ENCODE data around the gene HES5.

Gene HES5

GRCh38 chr1:2508751-2509150, 21.3 kb downstream of the HES5 start:
- TF ChIP-seq CTCF (IDR thresholded peaks at IDR 0.05; ENCODE audit: low read depth, low read length): no peak
- H3K4me3 ChIP-seq (ENCODE audit: low read depth, low read length): no peak overlapping the region

- H3K4me3 ChIP-seq (ENCODE audit: low read depth, low read length): no peak overlapping the region
- no peak for TF ChIP-seq CTCF (IDR thresholded peaks at IDR 0.05; ENCODE audit: low read depth, low read length)
Observed at GRCh38 chr1:2508180-2508579, 21.9 kb downstream of the HES5 start.

DNA sequence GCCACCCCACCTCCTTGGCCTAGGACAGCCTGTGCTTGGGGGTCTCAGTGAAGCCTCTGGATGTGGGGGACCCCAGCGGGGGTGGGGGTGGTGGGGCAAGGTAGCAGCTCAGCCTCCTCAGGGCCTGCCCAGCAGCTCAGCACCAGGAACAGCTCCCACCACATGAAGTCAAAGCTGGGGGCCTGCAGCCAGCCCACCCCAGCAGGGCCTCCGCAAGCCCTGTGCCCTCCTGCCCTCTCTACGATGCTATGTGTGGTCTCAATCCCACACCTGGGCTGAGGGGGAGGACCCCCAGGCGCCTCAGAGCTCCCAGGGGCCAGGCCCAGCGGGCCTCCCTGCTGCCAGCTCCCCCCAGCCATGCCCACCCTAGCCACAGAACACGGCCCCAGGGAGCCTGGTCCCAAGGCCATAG, 22.3 kb downstream of the HES5 start:
- no peak for TF ChIP-seq CTCF (IDR thresholded peaks at IDR 0.05; ENCODE audit: low read depth, low read length)
- no peak overlapping the region for H3K4me3 ChIP-seq (ENCODE audit: low read depth, low read length)

DNA sequence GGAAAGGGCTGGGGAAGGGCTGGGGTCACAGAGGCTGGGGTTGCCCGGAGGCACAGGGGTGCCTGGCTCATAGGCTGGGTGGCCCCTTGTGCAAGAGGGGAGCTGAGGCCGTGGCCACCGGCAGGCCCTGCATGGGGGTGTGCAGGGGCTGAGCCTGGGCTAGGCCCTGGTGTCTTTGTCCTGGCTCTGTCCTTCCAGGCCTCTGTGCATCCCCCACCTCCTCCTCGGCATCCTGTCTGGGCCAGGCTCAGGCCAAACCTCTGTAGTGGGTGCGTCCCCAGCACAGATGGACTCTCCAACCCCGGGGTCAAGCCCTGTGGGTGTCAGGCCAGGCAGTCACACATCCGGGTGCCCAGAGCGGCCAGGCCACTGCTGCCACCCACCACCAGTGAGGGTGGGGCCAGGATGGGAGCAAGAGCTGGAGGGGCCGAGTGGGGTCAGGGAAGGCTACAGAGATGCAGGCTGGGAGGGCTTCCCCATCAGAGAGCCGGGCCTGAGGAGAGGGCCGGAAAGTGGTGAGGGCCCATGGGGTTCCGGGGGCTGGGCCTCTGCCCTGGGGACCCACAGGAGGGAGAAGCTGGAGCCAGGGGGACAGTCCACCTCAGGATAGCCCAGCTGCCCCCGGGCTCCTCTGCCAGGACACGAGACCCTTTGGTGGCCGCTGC, 23.0 kb downstream of the HES5 start:
- TF ChIP-seq CTCF (IDR thresholded peaks at IDR 0.05; ENCODE audit: low read depth, low read length): no peak
- H3K4me3 ChIP-seq (ENCODE audit: low read depth, low read length): no peak overlapping the region

DNA sequence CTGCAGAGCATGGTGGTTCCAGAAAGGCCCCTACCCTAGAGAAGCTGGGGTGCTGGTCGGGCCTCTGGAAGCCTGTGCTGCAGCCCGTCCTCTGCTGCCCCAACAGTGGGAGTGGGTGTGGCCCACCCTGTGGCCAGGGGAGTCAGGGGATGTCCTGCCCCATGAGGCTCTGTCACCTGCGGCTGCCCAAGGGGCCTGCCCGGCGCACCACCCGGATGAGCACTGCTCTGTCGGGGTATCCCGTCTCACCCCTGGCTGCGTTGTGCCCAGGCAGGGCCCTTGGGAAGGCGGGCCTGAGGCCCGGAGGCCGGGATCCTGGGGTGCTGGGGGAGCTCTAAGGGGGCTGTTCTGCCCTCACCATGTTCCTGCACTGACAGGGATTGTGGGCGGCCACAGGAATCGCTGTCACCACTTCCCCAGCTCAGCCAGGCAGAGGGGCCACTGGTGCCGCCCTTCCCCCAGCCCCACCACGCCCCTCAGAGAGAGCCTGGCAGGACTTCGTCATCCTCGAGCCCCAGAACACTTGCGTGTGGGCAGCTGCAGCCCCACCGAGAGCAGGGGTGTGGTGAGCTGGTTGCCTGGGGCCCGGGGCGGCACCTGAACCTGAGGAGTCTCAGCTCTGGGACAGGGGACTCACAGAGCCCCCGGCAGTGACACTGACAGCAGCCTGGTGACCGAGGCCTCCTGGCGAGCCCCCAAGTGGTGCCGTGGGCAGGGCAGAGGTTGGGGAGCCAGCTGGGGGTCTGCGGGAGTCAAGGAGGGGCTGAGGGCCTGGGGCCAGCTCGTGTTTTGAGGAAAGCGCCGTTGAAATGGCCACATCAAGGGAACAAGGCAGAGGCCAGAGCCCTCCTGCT, 23.8 kb downstream of the HES5 start:
- H3K4me3 ChIP-seq (ENCODE audit: low read depth, low read length): no peak overlapping the region
- no peak for TF ChIP-seq CTCF (IDR thresholded peaks at IDR 0.05; ENCODE audit: low read depth, low read length)

DNA sequence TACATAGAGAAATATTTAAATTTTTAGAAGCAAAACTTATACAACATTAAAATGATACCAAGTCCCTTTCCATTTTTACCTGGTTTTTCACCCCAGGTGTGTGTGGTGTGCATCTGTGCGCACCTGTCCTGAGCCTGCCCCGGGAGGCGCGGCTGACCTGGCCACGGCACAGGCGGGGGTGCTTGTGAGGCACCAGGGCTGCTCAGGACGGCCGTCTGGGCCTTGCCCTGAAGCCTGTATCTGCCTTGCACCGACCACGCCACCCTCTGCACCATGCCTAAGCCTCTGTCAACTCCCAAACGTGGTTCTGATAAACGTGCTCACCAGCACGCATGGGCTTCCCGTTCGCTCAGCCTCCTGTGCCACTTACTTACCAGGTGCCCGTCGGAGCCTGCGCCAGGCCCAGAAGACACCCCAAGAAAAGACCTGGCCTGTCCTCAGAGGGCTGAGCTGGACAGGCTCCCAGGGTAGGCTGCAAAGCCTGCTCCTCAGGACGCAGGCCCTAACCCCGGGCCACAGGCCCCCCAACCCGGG, 24.5 kb downstream of the HES5 start:
- no peak overlapping the region for H3K4me3 ChIP-seq (ENCODE audit: low read depth, low read length)
- no peak for TF ChIP-seq CTCF (IDR thresholded peaks at IDR 0.05; ENCODE audit: low read depth, low read length)

DNA sequence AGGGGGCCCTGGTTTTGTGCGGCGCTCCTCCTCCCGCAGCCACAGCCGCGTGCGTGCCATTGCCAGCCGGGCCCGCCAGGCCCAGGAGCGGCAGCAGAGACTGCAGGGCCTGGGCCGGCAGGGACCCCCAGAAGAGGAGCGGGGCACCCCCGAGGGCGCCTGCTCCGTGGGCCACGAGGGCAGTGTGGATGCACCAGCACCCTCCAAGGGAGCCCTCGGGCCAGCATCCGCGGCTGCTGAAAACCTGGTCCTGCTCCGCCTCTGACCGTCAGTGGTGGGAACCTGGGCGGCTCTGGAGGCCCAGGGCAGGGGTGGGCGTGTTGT, 25.2 kb downstream of the HES5 start:
- TF ChIP-seq CTCF (IDR thresholded peaks at IDR 0.05; ENCODE audit: low read depth, low read length): no peak
- H3K4me3 ChIP-seq (ENCODE audit: low read depth, low read length): no peak overlapping the region

All from WI38 (cell line).